Common myeloid progenitor, CD34-positive (primary cell): ENCODE data around the gene RHBDD1.

ENCODE experiments used
- CTCF ChIA-PET: fragments of 350-600 bp; sonication (Branson Sonifier 250); formaldehyde crosslinking; loops from one replicate; lab custom pipeline; 2021; ENCODE audit warnings: antibody characterized with exemption; lab: Charles Lee
- POLR2A ChIA-PET: fragments of 350-600 bp; sonication (Branson Sonifier 250); formaldehyde crosslinking; loops from one replicate; lab custom pipeline; 2021; ENCODE audit warnings: antibody characterized with exemption; lab: Charles Lee
- DNase-seq, 3 donors: peaks; one replicate each; pipeline versions ENCODE4 v3.0.0 to v3.0.0-alpha.2; 2013
- H3K27ac ChIP-seq, 2 experiments: 1 replicate in 1 of 2; 2 replicates in 1 of 2; pipeline ENCODE4 v1.7.0; 2013; ENCODE audit warnings: inconsistent platforms in 2 of 2, low read length in 2 of 2, mild to moderate bottlenecking in 2 of 2, low read depth in 1 of 2, moderate library complexity in 1 of 2; ENCODE audit not compliant: severe bottlenecking in 2 of 2, insufficient read depth in 1 of 2, poor library complexity in 1 of 2
- H3K27me3 ChIP-seq, 5 experiments: replicated peaks in 2 of 5; 1 replicate in 3 of 5; 2 replicates in 2 of 5; pipeline versions ENCODE4 v1.6.1 to v1.7.0; 2013; ENCODE audit warnings: low read length in 4 of 5, mild to moderate bottlenecking in 2 of 5, moderate library complexity in 2 of 5, inconsistent platforms in 1 of 5; ENCODE audit not compliant: insufficient read depth in 5 of 5, control insufficient read depth in 4 of 5
- H3K36me3 ChIP-seq, 4 experiments: 1 replicate in 2 of 4; 2 replicates in 2 of 4; pipeline versions ENCODE4 v1.6.1 to v1.7.0; 2013; ENCODE audit warnings: low read length in 3 of 4, control low read depth in 1 of 4, mild to moderate bottlenecking in 1 of 4; ENCODE audit not compliant: control insufficient read depth in 4 of 4, insufficient read depth in 4 of 4
- H3K4me1 ChIP-seq, 4 experiments: 1 replicate in 3 of 4; 2 replicates in 1 of 4; pipeline versions ENCODE4 v1.6.1 to v1.7.1; 2013; ENCODE audit warnings: low read length in 3 of 4, mild to moderate bottlenecking in 3 of 4, control low read depth in 1 of 4, inconsistent platforms in 1 of 4, moderate library complexity in 1 of 4; ENCODE audit not compliant: control insufficient read depth in 4 of 4, insufficient read depth in 4 of 4; ENCODE audit errors: control extremely low read depth in 1 of 4
- H3K4me3 ChIP-seq, 7 experiments: 1 replicate in 4 of 7; 2 replicates in 3 of 7; pipeline versions ENCODE4 v1.5.1 to v1.7.0; 2013; ENCODE audit warnings: mild to moderate bottlenecking in 7 of 7, low read length in 6 of 7, moderate library complexity in 6 of 7, inconsistent platforms in 2 of 7, low read depth in 2 of 7, control low read depth in 1 of 7; ENCODE audit not compliant: insufficient read depth in 4 of 7, control insufficient read depth in 1 of 7; ENCODE audit errors: extremely low read depth in 1 of 7
- H3K9me3 ChIP-seq, 5 experiments: 1 replicate in 4 of 5; 2 replicates in 1 of 5; pipeline versions ENCODE4 v1.6.1 to v1.7.1; 2013; ENCODE audit warnings: low read length in 4 of 5, mild to moderate bottlenecking in 2 of 5, inconsistent platforms in 1 of 5, low read depth in 1 of 5, moderate library complexity in 1 of 5; ENCODE audit not compliant: control insufficient read depth in 4 of 5, insufficient read depth in 2 of 5; ENCODE audit errors: control extremely low read depth in 1 of 5
- WGBS: methylation state at CpG from one replicate; pipeline ENCODE4 v1.1.5; 2013; ENCODE audit not compliant: insufficient coverage; 5-methylcytosine and 5-hydroxymethylcytosine counted together

Gene RHBDD1

GRCh38 chr2:226892729-226893128 is 56.9 kb downstream of the RHBDD1 start:
- CTCF ChIA-PET, result no interaction called here

GRCh38 chr2:226893216-226893615 is 57.4 kb downstream of the RHBDD1 start:
- POLR2A ChIA-PET, result no interaction called here
- Histone ChIP-seq H3K9me3 (no peaks in the 10 kb centered on the region), H3K27ac (no peak overlapping the region), H3K27me3 (no peaks in the 10 kb centered on the region), H3K4me3 (no peak overlapping the region), H3K36me3 (peaks cover 0 to 8% (median 2%) of the 10 kb centered on the region in 4 experiments), H3K4me1 (no peaks in the 10 kb centered on the region)
- no peak for DNase-seq
- WGBS, result no CpG with 5 or more reads among the region's 4 CpGs
- CTCF ChIA-PET, result no interaction called here

More at GRCh38 chr2:226892729-226893128, 56.9 kb downstream of the RHBDD1 start:
- no peak overlapping the region for H3K4me3 ChIP-seq
- no peak overlapping the region for H3K27ac ChIP-seq
- no peaks in the 10 kb centered on the region for H3K27me3 ChIP-seq
- POLR2A ChIA-PET, result no interaction called here
- no peaks in the 10 kb centered on the region for H3K9me3 ChIP-seq
- 94% methylated on average over 3 of the region's 3 CpGs for WGBS
- no peaks in the 10 kb centered on the region for H3K4me1 ChIP-seq
- peaks cover 0 to 8% (median 2%) of the 10 kb centered on the region in 4 experiments for H3K36me3 ChIP-seq
- no peak for DNase-seq

GRCh38 chr2:226894752-226895151 is 58.9 kb downstream of the RHBDD1 start:
- Histone ChIP-seq H3K36me3 (peaks cover 0 to 8% (median 2%) of the 10 kb centered on the region in 4 experiments), H3K27ac (no peak overlapping the region), H3K9me3 (no peaks in the 10 kb centered on the region), H3K4me1 (no peaks in the 10 kb centered on the region), H3K4me3 (no peak overlapping the region), H3K27me3 (no peaks in the 10 kb centered on the region)
- no peak for DNase-seq
- WGBS, result 92% methylated on average over 3 of the region's 3 CpGs
- ChIA-PET POLR2A (no interaction called here), CTCF (no interaction called here)

- Histone ChIP-seq H3K36me3 (peaks cover 0 to 8% (median 2%) of the 10 kb centered on the region in 4 experiments), H3K4me3 (no peak overlapping the region), H3K27me3 (no peaks in the 10 kb centered on the region), H3K9me3 (no peaks in the 10 kb centered on the region), H3K27ac (no peak overlapping the region), H3K4me1 (no peaks in the 10 kb centered on the region)
- DNase-seq, result no peak
- ChIA-PET POLR2A (no interaction called here), CTCF (no interaction called here)
- WGBS, result no CpG with 5 or more reads among the region's 2 CpGs
Measured at GRCh38 chr2:226895579-226895978, 59.7 kb downstream of the RHBDD1 start.

- DNase-seq, result no peak
- ChIA-PET CTCF (no interaction called here), POLR2A (no interaction called here)
- H3K4me1 ChIP-seq, result no peaks in the 10 kb centered on the region
- WGBS, result 97% methylated on average over 4 of the region's 4 CpGs
- H3K36me3 ChIP-seq, result peaks cover 0 to 4% (median 2%) of the 10 kb centered on the region in 4 experiments
- no peaks in the 10 kb centered on the region for H3K27me3 ChIP-seq
- H3K9me3 ChIP-seq, result no peaks in the 10 kb centered on the region
- no peak overlapping the region for H3K4me3 ChIP-seq
- H3K27ac ChIP-seq, result no peak overlapping the region
Measured at GRCh38 chr2:226898121-226898520, 62.3 kb downstream of the RHBDD1 start.

GRCh38 chr2:226898897-226899296 is 63.0 kb downstream of the RHBDD1 start:
- CTCF ChIA-PET, result no interaction called here
- H3K27me3 ChIP-seq, result no peaks in the 10 kb centered on the region
- POLR2A ChIA-PET, result no interaction called here
- no peak overlapping the region for H3K4me3 ChIP-seq
- H3K4me1 ChIP-seq, result no peaks in the 10 kb centered on the region
- DNase-seq, result no peak
- H3K27ac ChIP-seq, result no peak overlapping the region
- WGBS, result no CpG with 5 or more reads among the region's 3 CpGs
- no peaks in the 10 kb centered on the region for H3K9me3 ChIP-seq
- H3K36me3 ChIP-seq, result peaks cover 0 to 4% (median 2%) of the 10 kb centered on the region in 4 experiments

- Histone ChIP-seq H3K36me3 (peaks cover 0 to 5% (median 2%) of the 10 kb centered on the region in 4 experiments), H3K4me3 (no peak overlapping the region), H3K9me3 (no peaks in the 10 kb centered on the region), H3K27me3 (no peaks in the 10 kb centered on the region), H3K27ac (no peak overlapping the region), H3K4me1 (peaks cover 0 to 3% (median 0%) of the 10 kb centered on the region in 4 experiments)
- ChIA-PET POLR2A (no interaction called here), CTCF (no interaction called here)
- no peak for DNase-seq
- no CpG with 5 or more reads among the region's 6 CpGs for WGBS
Measured at GRCh38 chr2:226902041-226902966, 66.5 kb downstream of the RHBDD1 start.
